Thyroid gland (tissue), 4 donors: ENCODE data around the gene C9orf40.

ENCODE experiments used
- POLR2A ChIP-seq, 2 donors: fragments of 450-650 bp; IDR thresholded peaks; one replicate each; pipeline ENCODE4 v1.6.1; 2017; ENCODE audit warnings: antibody characterized with exemption in 2 of 2, mild to moderate bottlenecking in 2 of 2, moderate library complexity in 1 of 2
- TF ChIP-seq, protein P1 (sequence below), 6 experiments: fragments of 200-600 bp in 3 of 6; fragments of 450-650 bp in 3 of 6; sonication (generic) in 3 of 6; IDR thresholded peaks; one replicate each; pipeline ENCODE4 v1.5.1; 2016 to 2019; ENCODE audit warnings: antibody characterized with exemption in 6 of 6, mild to moderate bottlenecking in 2 of 6, inconsistent platforms in 1 of 6, moderate library complexity in 1 of 6

- TF ChIP-seq, protein P1, sequence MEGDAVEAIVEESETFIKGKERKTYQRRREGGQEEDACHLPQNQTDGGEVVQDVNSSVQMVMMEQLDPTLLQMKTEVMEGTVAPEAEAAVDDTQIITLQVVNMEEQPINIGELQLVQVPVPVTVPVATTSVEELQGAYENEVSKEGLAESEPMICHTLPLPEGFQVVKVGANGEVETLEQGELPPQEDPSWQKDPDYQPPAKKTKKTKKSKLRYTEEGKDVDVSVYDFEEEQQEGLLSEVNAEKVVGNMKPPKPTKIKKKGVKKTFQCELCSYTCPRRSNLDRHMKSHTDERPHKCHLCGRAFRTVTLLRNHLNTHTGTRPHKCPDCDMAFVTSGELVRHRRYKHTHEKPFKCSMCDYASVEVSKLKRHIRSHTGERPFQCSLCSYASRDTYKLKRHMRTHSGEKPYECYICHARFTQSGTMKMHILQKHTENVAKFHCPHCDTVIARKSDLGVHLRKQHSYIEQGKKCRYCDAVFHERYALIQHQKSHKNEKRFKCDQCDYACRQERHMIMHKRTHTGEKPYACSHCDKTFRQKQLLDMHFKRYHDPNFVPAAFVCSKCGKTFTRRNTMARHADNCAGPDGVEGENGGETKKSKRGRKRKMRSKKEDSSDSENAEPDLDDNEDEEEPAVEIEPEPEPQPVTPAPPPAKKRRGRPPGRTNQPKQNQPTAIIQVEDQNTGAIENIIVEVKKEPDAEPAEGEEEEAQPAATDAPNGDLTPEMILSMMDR (IDR thresholded peaks at IDR 0.05) = no peak
- no peak for TF ChIP-seq POLR2A (IDR thresholded peaks at IDR 0.05)
Observed at GRCh38 chr9:74975538-74975937, 22.8 kb upstream of the C9orf40 start.
